ENCODE data around the gene CPSF7. TPM values are rescaled to one million over a fixed set of nuclear protein-coding genes. Genes with fewer than 3 reads are reported as not detected.

The CPSF7 gene
- total and polyA plus RNA-seq, 10 of the 15 experiments (the other 5 are each of a cell fraction or from before 2014, with no cell fraction given), result 14.9 to 93.1 (median 60.9) TPM

GRCh38 chr11:61406067-61406466 lies 23.7 kb downstream of the CPSF7 start:
- Histone ChIP-seq H3K4me1 (ENCODE audit: control insufficient read depth, insufficient read depth, low read length) (no peaks in the 10 kb centered on the region), H3K4me3 (no peak overlapping the region), H3K27me3 (replicated peaks in 1 of 2; ENCODE audit: control insufficient read depth in 2 of 2, insufficient read depth in 2 of 2, low read length in 1 of 2) (no peaks in the 10 kb centered on the region), H4K20me1 (ENCODE audit: control insufficient read depth, insufficient read depth) (no peaks in the 10 kb centered on the region; the same call in 1 of the 2 replicates), H3K9ac (ENCODE audit: control insufficient read depth, insufficient read depth, low read length) (no peak overlapping the region), H3K9me3 (replicated peaks; ENCODE audit: control insufficient read depth, insufficient read depth, low read length) (no peaks in the 10 kb centered on the region), H3K79me2 (ENCODE audit: control insufficient read depth, insufficient read depth, low read length) (no peaks in the 10 kb centered on the region), H3K27ac (ENCODE audit: control insufficient read depth, insufficient read depth) (no peak overlapping the region), H2AFZ (ENCODE audit: control insufficient read depth, low read depth, low read length) (no peak overlapping the region), H3K4me2 (ENCODE audit: control insufficient read depth, insufficient read depth) (no peak overlapping the region), H3K36me3 (ENCODE audit: control insufficient read depth in 2 of 2, insufficient read depth in 2 of 2, low read length in 1 of 2) (peaks cover 27 to 46% of the 10 kb centered on the region in 2 experiments)
- FAIRE-seq, result no peak
- no TSS peak for BruUV-seq (replicated peaks)
- 97% methylated on average over 2 of the region's 2 CpGs for WGBS (ENCODE audit: insufficient coverage, insufficient replicate concordance, low lambda C conversion rate, missing lambda C conversion rate)
- no peak for ATAC-seq
- DNase-seq (ENCODE audit: low read depth, low spot score), result no peak
- POLR2A ChIA-PET, result no interaction called here
- in situ Hi-C loops (cut with MboI), result no loop called here
- RAD21 ChIA-PET (ENCODE audit: unreplicated experiment), result no interaction called here
- SMC1A ChIA-PET (ENCODE audit: uncharacterized antibody, unreplicated experiment), result no interaction called here
- CTCF ChIA-PET, result interaction anchor here (2.1 kb wide), 1 partner anchor 30 kb away, joined by 5 read pairs; no protein-coding TSS in a partner anchor
- intact Hi-C loops (cut with micrococcal nuclease; ENCODE audit: unreplicated experiment), result no loop called here
- TF ChIP-seq CREM (IDR thresholded peaks at IDR 0.05; ENCODE audit: low read depth) (no peak), ELK1 (IDR thresholded peaks at IDR 0.05; ENCODE audit: low read depth, low read length) (no peak), ZBTB4 (CRISPR knock-in tag; IDR thresholded peaks at IDR 0.05) (no peak), E2F8 (IDR thresholded peaks at IDR 0.05; ENCODE audit: low read depth, partially characterized antibody) (no peak), YBX1 (IDR thresholded peaks at IDR 0.05) (no peak), LARP7 (IDR thresholded peaks at IDR 0.05) (no peak), EGR1 (IDR thresholded peaks at IDR 0.05; ENCODE audit: borderline replicate concordance in 1 of 2, low read depth in 2 of 2, low read length in 2 of 2) (no peak), BRCA1 (IDR thresholded peaks at IDR 0.05; ENCODE audit: low read depth, low read length) (no peak), EED (IDR thresholded peaks at IDR 0.05; ENCODE audit: low read depth) (no peak), MLLT1 (IDR thresholded peaks at IDR 0.05) (no peak), PKNOX1 (IDR thresholded peaks at IDR 0.05) (no peak), SUPT20H (IDR thresholded peaks at IDR 0.05; ENCODE audit: borderline replicate concordance, control insufficient read depth, low read depth, low read length) (no peak), MXI1 (IDR thresholded peaks at IDR 0.05; ENCODE audit: low read depth, low read length) (no peak)
